Progenitor cell of endocrine pancreas (in vitro differentiated cells): ENCODE results near the gene SREBF2. TPM values are rescaled to one million over a fixed set of nuclear protein-coding genes. Genes with fewer than 3 reads are reported as not detected.

ENCODE experiments used
- DNase-seq: peaks from one replicate; pipeline ENCODE4 v3.0.0; 2021; ENCODE audit warnings: low spot score; ENCODE audit not compliant: unreplicated experiment
- H3K27ac Mint-ChIP-seq: 2 replicates; pipeline ENCODE4 v1.8.0; 2021; ENCODE audit warnings: mild to moderate bottlenecking, moderate library complexity, mixed read lengths
- H3K27me3 Mint-ChIP-seq: 2 replicates; pipeline ENCODE4 v1.8.0; 2021; ENCODE audit warnings: mixed read lengths
- H3K36me3 Mint-ChIP-seq: 2 replicates; pipeline ENCODE4 v1.8.0; 2022; ENCODE audit warnings: mixed read lengths; ENCODE audit not compliant: insufficient read depth
- H3K4me1 Mint-ChIP-seq: 2 replicates; pipeline ENCODE4 v1.8.0; 2021; ENCODE audit warnings: low read depth, mixed read lengths
- H3K4me3 Mint-ChIP-seq: 2 replicates; pipeline ENCODE4 v1.8.0; 2021; ENCODE audit warnings: low read depth, mild to moderate bottlenecking, moderate library complexity, mixed read lengths
- H3K9me3 Mint-ChIP-seq: 2 replicates; pipeline ENCODE4 v1.8.0; 2021; ENCODE audit warnings: low read depth, mixed read lengths
- CTCF ChIP-seq: fragments of 200-600 bp; sonication (generic); IDR thresholded peaks from one replicate; pipeline ENCODE4 v1.5.0; 2021; ENCODE audit warnings: antibody characterized with exemption, mild to moderate bottlenecking; ENCODE audit not compliant: unreplicated experiment
- total RNA-seq: library from RNA; stranded (reverse); gene quantifications from 2 replicates; pipeline ENCODE4 v1.2.1, GENCODE V29; 2021

Gene SREBF2
- total RNA-seq, 1 donor from 2014 or later: 156 TPM

GRCh38 chr22:41816871-41817270 is 16.0 kb upstream of the SREBF2 start:
- Mint-ChIP-seq H3K4me1 (no peaks in the 10 kb centered on the region), H3K36me3 (peaks cover 3% of the 10 kb centered on the region), H3K4me3 (no peak overlapping the region), H3K27ac (no peak overlapping the region), H3K9me3 (no peaks in the 10 kb centered on the region), H3K27me3 (no peaks in the 10 kb centered on the region)
- no peak for DNase-seq
- TF ChIP-seq CTCF: no peak

DNA sequence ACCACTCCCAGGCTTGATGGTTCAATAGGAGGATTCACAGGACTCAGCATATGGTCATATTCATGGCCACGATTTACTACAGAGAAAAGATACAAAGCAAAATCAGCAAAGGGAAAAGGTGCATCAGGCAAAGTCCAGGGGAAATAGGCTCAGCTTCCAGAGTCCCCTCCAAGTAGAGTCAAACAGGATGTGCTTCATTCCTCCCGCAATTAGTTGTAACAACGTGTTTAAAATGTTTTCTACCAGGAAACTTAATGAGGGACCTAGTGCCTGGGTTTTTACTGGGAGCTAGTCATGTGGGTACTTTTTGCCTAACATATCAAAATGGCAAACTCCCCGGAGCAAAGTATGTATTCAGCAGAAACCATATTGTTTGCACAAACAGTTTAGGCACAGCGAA is 14.9 kb upstream of the SREBF2 start:
- Mint-ChIP-seq H3K27me3 (no peaks in the 10 kb centered on the region), H3K9me3 (no peaks in the 10 kb centered on the region), H3K4me3 (no peak overlapping the region), H3K27ac (no peak overlapping the region), H3K4me1 (no peaks in the 10 kb centered on the region), H3K36me3 (peaks cover 3% of the 10 kb centered on the region)
- DNase-seq: no peak
- no peak for TF ChIP-seq CTCF

DNA sequence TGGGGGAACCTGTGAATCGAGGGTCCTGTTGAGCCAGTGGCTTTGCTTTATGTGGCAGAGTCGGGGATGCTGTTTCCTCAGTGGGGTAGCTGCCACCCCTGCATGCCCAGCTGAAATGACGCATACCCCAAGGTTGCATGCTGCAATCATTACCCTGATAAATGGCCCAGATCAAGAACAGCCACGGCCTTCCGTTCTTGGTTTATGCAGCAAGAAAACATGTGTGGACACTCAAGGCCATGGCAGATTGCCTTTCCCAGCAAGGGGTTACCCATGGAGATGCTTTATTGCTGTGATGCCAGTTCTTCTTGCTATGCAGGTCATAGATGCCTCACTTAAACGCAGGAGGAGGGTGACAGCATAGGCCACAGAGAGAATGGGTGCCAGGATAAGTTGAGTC is 14.3 kb upstream of the SREBF2 start:
- no peaks in the 10 kb centered on the region for H3K4me1 Mint-ChIP-seq
- H3K36me3 Mint-ChIP-seq: peaks cover 3% of the 10 kb centered on the region
- no peaks in the 10 kb centered on the region for H3K27me3 Mint-ChIP-seq
- no peaks in the 10 kb centered on the region for H3K9me3 Mint-ChIP-seq
- DNase-seq: no peak
- no peak for TF ChIP-seq CTCF
- no peak overlapping the region for H3K27ac Mint-ChIP-seq
- no peak overlapping the region for H3K4me3 Mint-ChIP-seq

DNA sequence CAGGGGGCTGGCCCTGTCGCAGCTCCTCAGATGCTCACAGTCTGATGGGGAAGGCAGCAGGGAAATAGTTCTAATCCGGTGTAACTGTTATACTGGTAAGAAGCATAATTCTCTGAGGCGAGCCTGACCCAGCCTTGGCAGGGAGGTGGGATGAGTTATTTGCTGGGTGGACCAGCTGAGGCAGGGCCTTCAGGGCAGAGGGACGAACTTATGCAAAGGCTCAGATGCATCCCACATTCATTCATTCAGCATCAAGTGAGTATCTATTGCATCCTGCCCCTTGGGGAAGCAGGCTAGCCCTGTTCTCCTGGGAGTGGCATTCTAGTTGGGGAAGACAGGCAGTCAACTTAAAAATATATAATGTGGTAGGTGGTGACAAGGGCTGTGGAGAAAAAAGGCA is 13.6 kb upstream of the SREBF2 start:
- no peak for TF ChIP-seq CTCF
- H3K27me3 Mint-ChIP-seq: no peaks in the 10 kb centered on the region
- H3K4me1 Mint-ChIP-seq: no peaks in the 10 kb centered on the region
- peak overlapping the region; percentile 8 for H3K27ac Mint-ChIP-seq
- H3K36me3 Mint-ChIP-seq: peaks cover 1% of the 10 kb centered on the region
- no peak for DNase-seq
- no peaks in the 10 kb centered on the region for H3K9me3 Mint-ChIP-seq
- H3K4me3 Mint-ChIP-seq: no peak overlapping the region

- Mint-ChIP-seq H3K4me3 (no peak overlapping the region), H3K27me3 (no peaks in the 10 kb centered on the region), H3K36me3 (peaks cover 1% of the 10 kb centered on the region), H3K4me1 (no peaks in the 10 kb centered on the region), H3K9me3 (no peaks in the 10 kb centered on the region), H3K27ac (peak overlapping the region; percentile 8)
- no peak for TF ChIP-seq CTCF
- no peak for DNase-seq
These were observed 12.5 kb upstream of the SREBF2 start for GRCh38 chr22:41820447-41820846.
